ENCODE results near the gene GTPBP3. TPM values are rescaled to one million over a fixed set of nuclear protein-coding genes. Genes with fewer than 3 reads are reported as not detected.

The GTPBP3 gene
- total and polyA plus RNA-seq, 8 donors, result 16.9 to 29.0 (median 21.8) TPM

- DNase-seq, result no peak
- TF ChIP-seq CTCF (IDR thresholded peaks at IDR 0.05), result no peak
- intact Hi-C loops (cut with DNase I), result no loop called here
- H3K36me3 ChIP-seq, result peaks cover 0 to 9% of the 10 kb centered on the region in 2 donors
- peaks cover 0 to 2% of the 10 kb centered on the region in 2 donors for H3K9me3 ChIP-seq
- H3K4me1 ChIP-seq, result peaks cover 4 to 54% of the 10 kb centered on the region in 2 donors
- no peak overlapping the region for H3K27ac ChIP-seq
- H3K4me3 ChIP-seq, result no peak overlapping the region
- ATAC-seq, result no peak
- H3K27me3 ChIP-seq, result peaks cover 0 to 35% of the 10 kb centered on the region in 2 donors
Measured at GRCh38 chr19:17331045-17331558, 6.3 kb upstream of the GTPBP3 start.

GRCh38 chr19:17332360-17332676 is 5.0 kb upstream of the GTPBP3 start:
- peaks cover 6 to 58% of the 10 kb centered on the region in 2 donors for H3K4me1 ChIP-seq
- H3K27me3 ChIP-seq, result peaks cover 0 to 35% of the 10 kb centered on the region in 2 donors
- no peak for ATAC-seq
- peaks cover 0 to 2% of the 10 kb centered on the region in 2 donors for H3K9me3 ChIP-seq
- no peak overlapping the region for H3K27ac ChIP-seq
- DNase-seq, result no peak
- peaks cover 0 to 9% of the 10 kb centered on the region in 2 donors for H3K36me3 ChIP-seq
- intact Hi-C loops (cut with DNase I), result no loop called here
- no peak overlapping the region for H3K4me3 ChIP-seq
- no peak for TF ChIP-seq CTCF (IDR thresholded peaks at IDR 0.05)

- DNase-seq (no peak), ATAC-seq (no peak)
- Histone ChIP-seq H3K9me3 (peaks cover 0 to 2% of the 10 kb centered on the region in 2 donors), H3K36me3 (peaks cover 0 to 9% of the 10 kb centered on the region in 2 donors), H3K27me3 (peaks cover 0 to 34% of the 10 kb centered on the region in 2 donors), H3K4me3 (peak overlapping the region in 1 of 2 donors; percentile 74), H3K4me1 (peaks cover 8 to 57% of the 10 kb centered on the region in 2 donors), H3K27ac (no peak overlapping the region)
- intact Hi-C loops (cut with DNase I), result no loop called here
- TF ChIP-seq CTCF (IDR thresholded peaks at IDR 0.05), result no peak
Measured at GRCh38 chr19:17332677-17333581, 4.4 kb upstream of the GTPBP3 start.

- Histone ChIP-seq H3K4me1 (peaks cover 12 to 57% of the 10 kb centered on the region in 2 donors), H3K27ac (peak overlapping the region; percentile 45 to 70), H3K36me3 (peaks cover 0 to 9% of the 10 kb centered on the region in 2 donors), H3K27me3 (peaks cover 0 to 25% of the 10 kb centered on the region in 2 donors), H3K4me3 (peak overlapping the region; percentile 74 to 78), H3K9me3 (peaks cover 0 to 2% of the 10 kb centered on the region in 2 donors)
- DNase-seq (no peak), ATAC-seq (no peak)
- no peak for TF ChIP-seq CTCF (IDR thresholded peaks at IDR 0.05)
- intact Hi-C loops (cut with DNase I), result no loop called here
Measured at GRCh38 chr19:17333611-17334413, 3.5 kb upstream of the GTPBP3 start.
